Ramos (cell line): Measurements from ENCODE around the gene TUBB2A.
"Not testable (repeated sequence)": the region's sequence is repeated elsewhere in the genome, so short reads cannot be mapped to it uniquely, and the experiment has no call there.

Experiments used
- in situ Hi-C: fragments of 300-500 bp; cut with MboI; formaldehyde crosslinking; loops from one replicate; pipeline ENCODE4 v1.14.3; 2022; ENCODE audit warnings: low sequenced_read_pairs; ENCODE audit not compliant: unreplicated experiment

TUBB2A gene

DNA sequence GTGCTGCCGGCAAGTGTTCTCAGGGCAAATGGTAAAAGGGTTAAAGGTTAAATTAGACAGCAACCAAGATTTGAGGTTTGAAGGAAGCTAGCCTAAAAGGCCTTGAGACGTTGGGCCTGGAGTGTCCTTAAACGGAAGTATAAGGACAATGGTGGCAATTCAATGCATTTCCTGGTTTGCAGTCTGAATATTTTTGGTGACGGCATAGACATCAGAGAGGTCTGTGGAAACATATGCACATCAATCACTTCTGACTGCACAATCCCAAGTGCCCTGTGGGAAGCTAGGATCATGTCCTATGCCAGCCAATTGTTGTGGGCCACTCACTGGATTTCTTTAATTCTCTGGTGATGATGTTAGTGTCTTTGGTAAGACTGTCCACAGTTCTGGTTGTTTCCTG lies 25.7 kb upstream of the TUBB2A start:
- in situ Hi-C loops: no loop called here

GRCh38 chr6:3181105-3181504 lies 23.8 kb upstream of the TUBB2A start:
- in situ Hi-C loops: no loop called here

DNA sequence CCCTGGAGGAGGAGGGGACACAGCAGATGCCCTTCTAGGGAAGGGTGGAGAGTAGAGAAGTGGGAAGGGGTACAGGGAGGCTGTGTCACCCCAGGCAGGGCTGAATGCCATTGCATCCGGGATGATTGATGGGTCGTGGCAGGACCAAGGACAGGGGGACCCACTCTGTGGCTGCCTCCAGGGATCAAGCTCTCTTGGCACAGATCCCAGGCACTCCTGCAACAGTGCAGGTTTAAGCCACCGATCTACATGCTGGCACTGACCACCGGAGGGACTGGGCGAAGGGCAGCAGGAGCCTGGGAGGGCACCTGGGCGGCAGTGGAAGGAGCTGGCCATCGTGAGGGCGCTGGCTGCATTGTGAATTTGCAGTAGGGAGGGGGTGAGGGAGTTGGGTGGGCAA lies 22.6 kb upstream of the TUBB2A start:
- in situ Hi-C loops: not testable (repeated sequence)

DNA sequence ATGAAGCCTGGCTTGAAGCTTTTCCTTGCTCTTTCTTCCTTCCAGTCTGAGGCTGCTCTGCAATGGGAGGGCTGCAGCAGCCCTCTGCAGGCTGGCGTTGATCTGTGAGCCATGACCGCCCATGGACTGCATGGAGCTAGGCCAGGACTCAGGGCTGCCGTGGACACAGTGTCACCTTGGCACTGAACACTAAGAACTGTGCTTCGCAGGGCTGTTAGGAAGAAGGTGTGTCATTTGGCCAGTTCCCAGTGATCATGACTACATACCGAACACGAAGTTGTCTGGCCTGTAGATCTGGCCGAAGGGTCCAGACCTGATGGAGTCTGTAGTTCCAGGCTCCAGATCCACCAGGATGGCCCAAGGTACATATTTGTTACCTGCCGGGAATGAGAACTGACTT lies 21.3 kb upstream of the TUBB2A start:
- in situ Hi-C loops: not testable (repeated sequence)

DNA sequence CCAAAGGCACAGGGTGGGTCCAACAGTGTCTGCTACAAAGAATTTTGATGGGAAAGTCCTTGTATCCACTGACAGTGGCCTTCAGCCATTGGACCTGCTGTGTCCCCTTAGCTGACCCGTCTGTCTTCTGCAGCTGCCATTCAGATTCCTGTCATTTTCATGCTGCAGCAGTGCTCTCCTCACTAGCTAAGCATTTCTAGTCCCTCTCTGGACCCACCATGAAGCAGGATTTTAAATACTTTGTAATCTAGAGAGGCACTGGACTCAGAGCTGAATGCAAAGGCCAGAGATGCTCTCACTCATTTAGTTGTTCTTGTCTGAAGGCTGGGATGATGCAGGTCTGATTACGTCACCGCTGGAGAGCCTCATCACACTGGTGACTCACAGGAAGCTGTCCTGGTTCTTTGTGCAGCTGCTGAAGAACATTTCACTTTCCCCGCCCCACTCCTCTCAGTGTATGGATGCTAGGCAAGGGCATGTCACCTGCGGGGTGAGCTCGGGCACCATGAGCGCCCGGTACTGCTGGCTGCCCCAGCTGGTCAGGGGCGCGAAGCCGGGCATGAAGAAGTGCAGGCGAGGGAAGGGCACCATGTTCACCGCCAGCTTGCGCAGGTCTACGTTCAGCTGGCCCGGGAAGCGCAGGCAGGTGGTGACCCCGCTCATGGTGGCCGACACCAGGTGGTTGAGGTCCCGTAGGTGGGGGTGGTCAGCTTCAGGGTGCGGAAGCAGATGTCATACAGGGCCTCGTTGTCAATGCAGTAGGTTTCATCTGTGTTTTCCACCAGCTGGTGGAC lies 19.4 kb upstream of the TUBB2A start:
- in situ Hi-C loops: no loop called here

GRCh38 chr6:3175715-3176402 lies 18.5 kb upstream of the TUBB2A start:
- in situ Hi-C loops: no loop called here

- in situ Hi-C loops: not testable (repeated sequence)
Observed at GRCh38 chr6:3173636-3174089, 16.3 kb upstream of the TUBB2A start.

DNA sequence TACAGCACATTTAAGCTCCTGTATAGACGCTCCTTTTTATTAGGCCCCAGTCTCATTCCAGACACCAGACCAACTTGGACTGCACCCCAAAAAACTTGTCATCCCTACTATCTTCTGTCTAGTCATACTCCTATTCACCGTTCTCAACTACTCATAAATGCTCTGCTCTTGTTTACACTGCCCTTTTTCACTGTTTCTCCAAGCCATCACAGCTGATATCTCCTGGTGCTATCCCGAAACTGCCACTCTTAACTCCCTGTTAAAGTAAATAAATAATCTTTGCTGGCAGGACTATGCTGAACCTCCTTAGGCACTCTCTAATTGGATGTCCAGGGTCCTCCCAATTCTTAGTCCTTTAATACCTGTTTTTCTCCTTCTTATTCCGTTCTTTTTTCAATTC lies 15.4 kb upstream of the TUBB2A start:
- in situ Hi-C loops: not testable (repeated sequence)

GRCh38 chr6:3171313-3172175 lies 14.2 kb upstream of the TUBB2A start:
- in situ Hi-C loops: not testable (repeated sequence)

DNA sequence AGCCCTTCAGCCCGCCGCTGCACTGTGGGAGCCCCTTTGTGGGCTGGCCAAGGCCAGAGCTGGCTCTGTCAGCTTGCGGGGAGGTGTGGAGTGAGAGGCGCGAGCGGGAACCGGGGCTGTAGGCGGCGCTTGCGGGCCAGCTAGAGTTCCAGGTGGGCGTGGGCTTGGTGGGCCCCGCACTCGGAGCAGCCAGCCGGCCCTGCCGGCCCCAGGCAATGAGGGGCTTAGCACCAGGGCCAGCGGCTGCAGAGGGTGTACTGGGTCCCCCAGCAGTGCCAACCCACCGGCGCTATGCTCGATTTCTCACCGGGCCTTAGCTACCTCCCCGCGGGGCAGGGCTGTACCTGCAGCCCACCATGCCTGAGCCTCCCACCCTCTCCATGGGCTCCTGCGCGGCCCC lies 13.3 kb upstream of the TUBB2A start:
- in situ Hi-C loops: not testable (repeated sequence)

GRCh38 chr6:3168046-3168445 lies 10.7 kb upstream of the TUBB2A start:
- in situ Hi-C loops: not testable (repeated sequence)

- in situ Hi-C loops: not testable (repeated sequence)
Observed at GRCh38 chr6:3166535-3167225, 9.3 kb upstream of the TUBB2A start.

DNA sequence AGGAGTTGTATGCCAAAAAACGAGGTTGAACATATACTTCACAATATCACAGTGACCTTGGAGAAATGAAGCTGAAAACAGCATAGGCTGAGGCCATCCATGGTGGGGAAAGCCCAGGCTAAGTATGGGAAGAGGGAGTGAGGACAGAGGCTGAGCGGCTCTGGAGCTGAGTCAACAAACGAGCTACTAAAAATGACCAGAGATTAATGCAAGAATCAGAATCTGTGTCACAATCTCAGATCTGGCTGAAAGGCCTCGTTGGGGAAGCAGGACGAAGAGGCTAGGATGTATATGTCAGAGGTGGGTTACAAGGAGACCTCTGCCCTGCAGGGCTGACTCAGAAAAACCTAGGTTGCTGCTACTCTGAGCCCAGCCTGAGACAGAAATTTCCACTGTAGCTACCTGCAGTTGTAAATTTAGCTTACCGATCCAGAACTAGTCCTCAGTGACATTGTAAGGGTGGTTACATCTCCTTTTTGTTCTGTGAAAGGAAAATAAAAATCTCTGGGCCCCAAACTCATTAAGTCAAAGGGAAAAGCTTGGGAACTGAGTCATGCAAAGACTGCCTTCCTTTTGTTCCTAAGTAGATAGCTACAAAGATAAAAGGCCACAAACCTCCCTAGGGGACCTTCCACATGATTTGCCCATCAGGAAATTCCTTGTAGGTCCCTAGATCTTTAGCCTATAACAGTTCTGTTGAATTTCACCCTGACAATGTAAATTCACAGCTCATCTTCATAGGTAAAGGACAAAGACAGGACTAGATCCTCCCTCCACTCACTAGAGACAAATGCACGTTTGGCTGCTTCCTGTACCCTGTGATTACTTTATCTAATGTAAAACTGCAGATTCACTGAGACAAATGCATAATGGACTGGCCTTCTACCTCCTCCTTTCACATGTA lies 8.5 kb upstream of the TUBB2A start:
- in situ Hi-C loops: no loop called here

DNA sequence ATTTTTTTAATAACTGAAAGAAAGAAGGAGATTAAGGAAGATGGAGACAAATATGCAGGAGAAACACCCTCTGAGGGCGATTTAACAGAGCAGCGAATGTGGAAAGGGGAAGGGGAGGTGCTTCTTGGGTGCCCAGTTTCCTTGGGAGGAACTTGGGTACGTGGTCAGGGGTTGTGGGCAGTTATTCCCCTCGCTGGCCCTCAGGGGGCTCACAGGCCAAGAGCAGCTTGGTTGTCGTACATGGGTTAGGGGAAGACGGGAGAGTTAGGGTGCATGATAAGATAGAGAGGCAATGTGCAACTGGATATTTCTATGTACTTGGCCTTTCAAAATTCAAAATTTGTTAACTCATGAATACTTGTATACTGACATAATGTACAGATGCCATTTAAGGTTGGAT lies 7.0 kb upstream of the TUBB2A start:
- in situ Hi-C loops: no loop called here

DNA sequence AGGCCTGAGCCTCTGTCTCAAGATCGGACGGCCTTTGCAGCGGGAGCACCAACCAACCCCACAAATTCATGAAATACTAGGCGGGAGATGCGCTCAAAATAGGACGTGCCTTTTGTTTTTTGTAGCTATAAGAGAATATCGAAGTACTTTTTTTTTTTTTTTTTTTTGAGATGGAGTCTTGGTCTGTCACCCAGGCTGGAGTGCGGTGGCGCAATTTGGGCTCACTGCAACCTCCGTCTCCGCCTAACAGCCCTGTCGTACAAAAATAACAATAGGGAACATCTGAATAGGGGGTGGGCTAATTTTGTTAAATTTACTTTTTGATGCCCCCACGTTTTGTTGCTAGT lies 5.9 kb upstream of the TUBB2A start:
- in situ Hi-C loops: no loop called here

DNA sequence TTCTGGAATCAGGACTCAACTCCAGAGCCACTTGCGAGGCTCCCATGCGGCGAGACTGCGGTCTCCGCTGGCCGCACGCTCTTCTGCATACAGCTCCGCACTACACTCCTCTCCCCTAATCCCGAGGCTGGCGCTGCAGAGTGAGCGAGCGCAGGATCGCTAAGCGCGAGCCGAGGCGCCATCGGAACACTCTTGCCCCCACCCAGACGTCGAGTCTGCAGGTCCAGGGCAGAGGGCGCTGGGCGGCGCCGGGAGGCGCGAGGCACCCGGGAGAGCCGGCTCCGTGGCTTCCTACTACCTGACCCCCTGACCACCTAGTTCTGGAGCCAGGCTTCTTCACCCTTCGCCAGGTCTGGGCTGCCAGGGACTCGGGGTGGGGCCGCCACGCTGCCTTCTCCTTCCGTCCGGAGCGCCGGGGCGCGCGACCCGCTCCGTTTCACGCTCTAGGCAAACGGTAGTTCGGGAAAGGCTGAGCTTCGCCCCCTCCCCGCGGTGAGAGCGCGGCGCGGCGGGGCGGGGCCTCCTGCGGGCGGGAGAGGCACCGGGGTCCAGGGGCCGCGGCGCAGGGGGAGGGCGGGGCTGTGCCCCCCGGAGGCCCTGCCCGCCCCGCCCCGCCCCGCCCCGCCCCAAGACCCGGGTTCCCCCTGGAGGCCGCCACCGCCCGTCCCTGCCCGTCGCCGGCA lies 5.4 kb upstream of the TUBB2A start:
- in situ Hi-C loops: no loop called here

- in situ Hi-C loops: no loop called here
Observed at GRCh38 chr6:3162067-3162497, 4.7 kb upstream of the TUBB2A start.

GRCh38 chr6:3159805-3160781 lies 2.7 kb upstream of the TUBB2A start:
- in situ Hi-C loops: no loop called here
